H1 (cell line): ENCODE results near the gene GCK. TPM values are rescaled to one million over a fixed set of nuclear protein-coding genes. Genes with fewer than 3 reads are reported as not detected.
A peak's percentile ranks its signal among the peaks of the same experiment; 100 is the strongest.

Experiments
- CTCF ChIA-PET: fragments of 300-600 bp; sonication (Branson Sonifier 250); formaldehyde crosslinking; loops from one replicate; lab custom pipeline; 2021; ENCODE audit not compliant: partially characterized antibody; lab: Charles Lee
- POLR2A ChIA-PET: fragments of 300-600 bp; sonication (Branson Sonifier 250); formaldehyde crosslinking; loops from one replicate; lab custom pipeline; 2021; ENCODE audit warnings: inconsistent platforms; ENCODE audit not compliant: partially characterized antibody; lab: Charles Lee
- DNase-seq, 2 experiments: peaks; one replicate each; pipeline versions ENCODE4 v3.0.0 to v3.0.0-alpha.2; 2010 to 2022; ENCODE audit warnings: low spot score in 2 of 2, low read depth in 1 of 2, mixed read lengths in 1 of 2
- FAIRE-seq: peaks from 2 replicates; lab custom pipeline; 2011; peaks lifted over from hg19 to GRCh38; lab: Jason Lieb, UNC
- H2AFZ ChIP-seq: 2 replicates; pipeline ENCODE4 v1.8.1; 2012; ENCODE audit warnings: low read length, inconsistent platforms
- H2AK5ac ChIP-seq: 2 replicates; pipeline ENCODE4 v1.6.1; 2013; ENCODE audit warnings: low read depth, low read length
- H2BK120ac ChIP-seq: replicated peaks from 2 replicates; pipeline ENCODE3; 2013; ENCODE audit warnings: low read depth, low read length, inconsistent platforms
- H2BK12ac ChIP-seq: 2 replicates; pipeline ENCODE4 v1.6.1; 2013; ENCODE audit warnings: low read depth, low read length
- H2BK15ac ChIP-seq: 2 replicates; pipeline ENCODE4 v1.6.1; 2013; ENCODE audit warnings: low read length
- H2BK20ac ChIP-seq: 2 replicates; pipeline ENCODE4 v1.6.1; 2013; ENCODE audit warnings: low read length
- H2BK5ac ChIP-seq: 2 replicates; pipeline ENCODE4 v1.6.1; 2013; ENCODE audit warnings: low read depth, low read length
- H3K14ac ChIP-seq: 2 replicates; pipeline ENCODE4 v1.6.1; 2013; ENCODE audit warnings: inconsistent platforms; ENCODE audit not compliant: insufficient read length
- H3K18ac ChIP-seq: 2 replicates; pipeline ENCODE4 v1.6.1; 2013; ENCODE audit warnings: low read length; ENCODE audit errors: extremely low read depth
- H3K23ac ChIP-seq: 2 replicates; pipeline ENCODE4 v1.6.1; 2013; ENCODE audit warnings: inconsistent platforms; ENCODE audit not compliant: insufficient read length
- H3K23me2 ChIP-seq: 2 replicates; pipeline ENCODE4 v1.6.1; 2013; ENCODE audit warnings: low read depth, low read length
- H3K27ac ChIP-seq: 2 replicates; pipeline ENCODE4 v1.6.1; 2011; ENCODE audit warnings: low read depth, low read length, inconsistent platforms
- H3K27me3 ChIP-seq, 4 experiments: replicated peaks in 1 of 4; 1 replicate in 1 of 4; 2 replicates in 3 of 4; pipeline versions ENCODE4 v1.6.1 to v1.8.1; 2011 to 2013; ENCODE audit warnings: low read length in 3 of 4, mild to moderate bottlenecking in 3 of 4, inconsistent platforms in 2 of 4, mixed read lengths in 2 of 4, moderate library complexity in 1 of 4; ENCODE audit not compliant: control insufficient read depth in 3 of 4, insufficient read depth in 3 of 4; ENCODE audit errors: extremely low read depth in 1 of 4
- H3K36me3 ChIP-seq, 4 experiments: 2 replicates each; pipeline versions ENCODE4 v1.6.1 to v1.8.1; 2011 to 2013; ENCODE audit warnings: mild to moderate bottlenecking in 4 of 4, low read length in 3 of 4, moderate library complexity in 2 of 4, control low read depth in 1 of 4, inconsistent platforms in 1 of 4; ENCODE audit not compliant: insufficient read depth in 4 of 4, control insufficient read depth in 2 of 4
- H3K4ac ChIP-seq: replicated peaks from 2 replicates; pipeline ENCODE3; 2013; ENCODE audit warnings: low read length, low read depth, mixed read lengths, inconsistent platforms; ENCODE audit not compliant: insufficient read length
- H3K4me1 ChIP-seq, 4 experiments: replicated peaks in 1 of 4; 1 replicate in 1 of 4; 2 replicates in 3 of 4; pipeline versions ENCODE4 v1.6.1 to v1.8.1; 2011 to 2013; ENCODE audit warnings: low read length in 3 of 4, inconsistent platforms in 2 of 4, mixed read lengths in 1 of 4; ENCODE audit not compliant: insufficient read depth in 4 of 4, control insufficient read depth in 3 of 4
- H3K4me2 ChIP-seq, 2 experiments: 2 replicates each; pipeline versions ENCODE4 v1.6.1 to v1.8.1; 2011 to 2013; ENCODE audit warnings: low read depth in 2 of 2, low read length in 2 of 2, control low read depth in 1 of 2, inconsistent platforms in 1 of 2, mild to moderate bottlenecking in 1 of 2; ENCODE audit not compliant: insufficient read depth in 1 of 2
- H3K4me3 ChIP-seq, 4 experiments: fragments of 200-600, 300-600 bp in 1 of 4; sonication (generic), shearing (Covaris generic), sonication (Bioruptor Twin) in 1 of 4; 2 replicates each; pipeline versions ENCODE4 v1.5.1 to v1.8.1; 2011 to 2016; ENCODE audit warnings: low read length in 4 of 4, low read depth in 3 of 4, control low read depth in 2 of 4, inconsistent platforms in 2 of 4, mild to moderate bottlenecking in 2 of 4, mixed read lengths in 1 of 4, moderate library complexity in 1 of 4; ENCODE audit not compliant: insufficient read depth in 2 of 4; ENCODE audit errors: extremely low read depth in 1 of 4
- H3K56ac ChIP-seq: replicated peaks from 2 replicates; pipeline ENCODE3; 2013; ENCODE audit warnings: low read depth, mild to moderate bottlenecking, mixed read lengths, low read length, inconsistent platforms; ENCODE audit not compliant: insufficient read length
- H3K79me1 ChIP-seq: 2 replicates; pipeline ENCODE4 v1.6.1; 2013; ENCODE audit warnings: low read depth, low read length, control low read depth
- H3K79me2 ChIP-seq, 2 experiments: 2 replicates each; pipeline versions ENCODE4 v1.6.1 to v1.8.1; 2012 to 2013; ENCODE audit warnings: low read length in 2 of 2, mild to moderate bottlenecking in 2 of 2, inconsistent platforms in 1 of 2; ENCODE audit not compliant: insufficient read depth in 2 of 2, control insufficient read depth in 1 of 2
- H3K9ac ChIP-seq, 4 experiments: replicated peaks in 1 of 4; 1 replicate in 1 of 4; 2 replicates in 3 of 4; pipeline versions ENCODE4 v1.6.1 to v1.8.1; 2011 to 2013; ENCODE audit warnings: low read depth in 3 of 4, low read length in 3 of 4, control low read depth in 2 of 4, mild to moderate bottlenecking in 2 of 4, moderate library complexity in 2 of 4, inconsistent platforms in 1 of 4; ENCODE audit errors: extremely low read depth in 1 of 4
- H3K9me3 ChIP-seq, 2 experiments: 2 replicates each; pipeline versions ENCODE4 v1.6.1 to v1.8.1; 2012 to 2013; ENCODE audit warnings: mild to moderate bottlenecking in 2 of 2, moderate library complexity in 2 of 2, control low read depth in 1 of 2, inconsistent platforms in 1 of 2, low read depth in 1 of 2, low read length in 1 of 2, mixed read lengths in 1 of 2; ENCODE audit not compliant: insufficient read depth in 2 of 2
- H4K20me1 ChIP-seq, 2 experiments: replicated peaks in 1 of 2; 2 replicates each; pipeline versions ENCODE3 to v1.8.1; 2011 to 2013; ENCODE audit warnings: inconsistent platforms in 2 of 2, low read length in 2 of 2, mild to moderate bottlenecking in 1 of 2; ENCODE audit not compliant: insufficient read depth in 2 of 2, control insufficient read depth in 1 of 2
- H4K5ac ChIP-seq: 2 replicates; pipeline ENCODE4 v1.6.1; 2013; ENCODE audit warnings: low read length, low read depth, mixed read lengths, inconsistent platforms; ENCODE audit not compliant: insufficient read length
- H4K8ac ChIP-seq: 2 replicates; pipeline ENCODE4 v1.8.0; 2013; ENCODE audit warnings: mild to moderate bottlenecking, moderate library complexity, low read length, inconsistent platforms; ENCODE audit not compliant: insufficient read depth; ENCODE audit errors: extremely low read depth
- H4K91ac ChIP-seq: replicated peaks from 2 replicates; pipeline ENCODE3; 2013; ENCODE audit warnings: low read length, mixed read lengths, inconsistent platforms; ENCODE audit not compliant: insufficient read length
- ASH2L ChIP-seq: fragments of 200-600, 300-600 bp; sonication (generic); IDR thresholded peaks from one replicate; pipeline ENCODE4 v1.7.1; 2017; ENCODE audit warnings: low read length
- CBX5 ChIP-seq: fragments of 300-800, 300-1000 bp; sonication (generic); IDR thresholded peaks from 2 replicates; pipeline ENCODE4 v1.7.1; 2016; ENCODE audit warnings: antibody characterized with exemption, low read length, low read depth
- EP300 ChIP-seq, 2 experiments: IDR thresholded peaks; 1 replicate in 1 of 2; 2 replicates in 1 of 2; pipeline ENCODE4 v1.6.1; 2011 to 2012; ENCODE audit warnings: low read depth in 2 of 2, low read length in 2 of 2, mild to moderate bottlenecking in 2 of 2, borderline replicate concordance in 1 of 2, inconsistent platforms in 1 of 2, moderate library complexity in 1 of 2
- GABPA ChIP-seq: IDR thresholded peaks from 2 replicates; pipeline ENCODE4 v1.6.1; 2011; ENCODE audit warnings: mild to moderate bottlenecking, low read length, moderate library complexity, borderline replicate concordance; ENCODE audit not compliant: insufficient read depth
- RFX5 ChIP-seq: IDR thresholded peaks from 2 replicates; pipeline ENCODE4 v1.6.1; 2011; ENCODE audit warnings: low read depth, low read length, improper control_type of control experiment, borderline replicate concordance
- SAP30 ChIP-seq: fragments of 300-600 bp; sonication (generic); IDR thresholded peaks from 2 replicates; pipeline ENCODE4 v1.7.1; 2012; ENCODE audit warnings: low read length, moderate library complexity, mild to moderate bottlenecking, inconsistent platforms; ENCODE audit not compliant: insufficient read depth, insufficient replicate concordance
- SP4 ChIP-seq: IDR thresholded peaks from 2 replicates; pipeline ENCODE4 v1.6.1; 2012; ENCODE audit warnings: low read length, inconsistent platforms
- TCF12 ChIP-seq: IDR thresholded peaks from 2 replicates; pipeline ENCODE4 v1.6.1; 2011; ENCODE audit warnings: low read depth, mild to moderate bottlenecking, low read length
- TEAD4 ChIP-seq: IDR thresholded peaks from 2 replicates; pipeline ENCODE4 v1.6.1; 2012; ENCODE audit warnings: low read depth, low read length, inconsistent platforms, mixed read lengths
- WGBS, 2 experiments: shearing (Covaris generic) in 1 of 2; methylation state at CpG; one replicate each; pipeline versions ENCODE4 v1.1.6 to v1.1.7; 2013 to 2015; ENCODE audit warnings: low lambda C conversion rate in 2 of 2, mixed read lengths in 2 of 2, inconsistent platforms in 1 of 2, low coverage in 1 of 2, missing lambda C conversion rate in 1 of 2; ENCODE audit not compliant: insufficient replicate concordance in 2 of 2, insufficient coverage in 1 of 2, insufficient read length in 1 of 2; ENCODE audit errors: extremely low coverage in 1 of 2, missing lambda C conversion rate in 1 of 2; 5-methylcytosine and 5-hydroxymethylcytosine counted together
- polyA plus RNA-seq, 7 experiments: library from polyadenylated mRNA; depleted of rRNA in 3 of 7; stranded (reverse) in 5 of 7; unstranded in 2 of 7; fragments of >200 nt in 5 of 7; fragments of 200-250 nt in 2 of 7; gene quantifications; 1 replicate in 5 of 7; 2 replicates in 1 of 7; 4 replicates in 1 of 7; pipeline versions ENCODE4 v1.2.1 to v1.2.3, GENCODE V29; 2011 to 2013; ENCODE audit warnings: missing spikeins in 2 of 7, mixed read lengths in 2 of 7
- total RNA-seq: library from RNA; stranded (reverse); fragmentation: NEBNext Ultra II Directional; extraction: Animal tissue kit (Norgen Biotek cat#: 25700); gene quantifications from 2 replicates; pipeline ENCODE4 v1.2.1, GENCODE V29; 2021
- TF ChIP-seq, protein P1 (sequence below): IDR thresholded peaks from 2 replicates; pipeline ENCODE4 v1.6.1; 2011; ENCODE audit warnings: low read depth, mild to moderate bottlenecking, low read length; ENCODE audit not compliant: insufficient read depth

The GCK gene
- total and polyA plus RNA-seq, 2 of the 8 experiments (the other 6 are each of a cell fraction or from before 2014, with no cell fraction given) = 2.4 to 4.9 TPM

DNA sequence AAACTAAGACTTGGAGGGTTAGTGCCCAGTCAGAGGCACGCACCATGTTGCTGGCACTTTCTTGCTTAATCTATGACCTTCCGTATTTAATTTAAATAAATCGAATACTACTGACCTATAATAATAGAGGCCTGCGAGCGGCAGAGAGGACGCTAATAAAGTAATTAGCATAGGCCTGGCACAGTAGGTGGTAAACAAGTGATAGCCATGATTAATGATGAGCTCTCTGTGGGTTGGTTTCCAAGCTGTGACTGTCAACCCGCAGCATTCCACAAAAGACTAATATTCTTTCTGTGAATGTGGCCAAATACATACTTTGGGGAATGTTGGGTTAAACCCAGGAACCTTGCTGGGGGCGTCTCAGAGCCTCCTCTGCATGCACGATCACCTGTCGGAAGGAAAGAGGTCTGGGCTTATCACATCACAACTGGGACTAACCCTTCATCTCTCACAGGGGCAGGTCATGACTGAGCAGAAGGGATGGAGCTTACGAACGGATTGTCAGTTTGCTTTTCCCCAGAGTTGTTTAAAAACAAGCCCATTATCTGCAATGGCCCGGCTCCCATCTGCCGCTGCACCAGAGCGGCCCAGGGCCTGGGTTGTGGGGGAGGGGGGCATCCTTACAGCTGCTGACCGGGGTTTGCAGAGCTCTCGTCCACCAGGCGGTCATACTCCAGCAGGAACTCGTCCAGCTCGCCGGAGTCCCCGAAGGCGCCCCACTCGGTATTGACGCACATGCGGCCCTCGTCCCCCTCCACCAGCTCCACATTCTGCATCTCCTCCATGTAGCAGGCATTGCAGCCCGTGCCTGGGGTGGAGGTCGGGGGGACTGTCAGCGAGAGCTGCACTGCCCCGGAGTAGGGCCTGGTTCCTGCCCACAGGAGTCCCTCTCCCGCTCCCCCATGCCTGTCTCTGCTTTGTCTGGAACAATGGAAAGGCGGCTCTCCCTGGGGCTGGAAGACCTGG is 41.9 kb downstream of the GCK start:
- Histone ChIP-seq H3K9ac (no peak overlapping the region), H3K23ac (no peak overlapping the region), H2BK20ac (no peak overlapping the region), H2AFZ (no peak overlapping the region), H2AK5ac (no peak overlapping the region), H3K9me3 (no peaks in the 10 kb centered on the region), H2BK120ac (no peak overlapping the region), H3K23me2 (peaks cover 8% of the 10 kb centered on the region; the same call in 1 of the 2 replicates), H4K5ac (no peak overlapping the region), H4K91ac (peak overlapping the region; percentile 70), H2BK12ac (no peak overlapping the region; the same call in 1 of the 2 replicates), H3K27me3 (peaks cover 13 to 27% (median 22%) of the 10 kb centered on the region in 4 experiments), H3K36me3 (no peaks in the 10 kb centered on the region), H4K20me1 (no peaks in the 10 kb centered on the region), H3K79me1 (no peaks in the 10 kb centered on the region), H2BK15ac (no peak overlapping the region), H3K4me1 (peaks cover 0 to 20% (median 8%) of the 10 kb centered on the region in 4 experiments; a peak in 4 of 7 replicates), H2BK5ac (no peak overlapping the region), H3K4me3 (no peak overlapping the region), H3K14ac (no peak overlapping the region), H3K18ac (no peak overlapping the region), H3K27ac (no peak overlapping the region), H3K79me2 (no peaks in the 10 kb centered on the region), H3K4me2 (peak overlapping the region in 1 of 2 experiments; percentile 67; a peak in 2 of 4 replicates), H4K8ac (no peak overlapping the region), H3K56ac (no peak overlapping the region), H3K4ac (no peak overlapping the region)
- no peak for DNase-seq
- FAIRE-seq = no peak
- 87% methylated on average over 33 of the region's 33 CpGs; no CpG with 5 or more reads in 1 of the 2 experiments for WGBS, 2 experiments
- POLR2A ChIA-PET = interaction anchor here (0.5 to 1.8 kb wide), 10 partner anchors 9 to 781 kb away, joined by 3 to 10 read pairs (median 4); partner anchors contain the start of gene POLD2
- CTCF ChIA-PET = interaction anchor here (0.5 to 3.1 kb wide), 19 partner anchors 9 to 131 kb away, joined by 3 to 21 read pairs (median 4); no protein-coding TSS in a partner anchor
- no peak for TF ChIP-seq CBX5
- TF ChIP-seq ASH2L = no peak
- TF ChIP-seq, protein P1, sequence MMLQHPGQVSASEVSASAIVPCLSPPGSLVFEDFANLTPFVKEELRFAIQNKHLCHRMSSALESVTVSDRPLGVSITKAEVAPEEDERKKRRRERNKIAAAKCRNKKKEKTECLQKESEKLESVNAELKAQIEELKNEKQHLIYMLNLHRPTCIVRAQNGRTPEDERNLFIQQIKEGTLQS = no peak
- TF ChIP-seq GABPA = no peak
- TF ChIP-seq TEAD4 = no peak
- TF ChIP-seq TCF12 = no peak
- TF ChIP-seq SAP30 = no peak
- no peak for TF ChIP-seq RFX5
- TF ChIP-seq EP300 (IDR thresholded peaks at IDR 0.05; ENCODE audit: borderline replicate concordance in 1 of 2, low read depth in 2 of 2, low read length in 2 of 2) = no peak
- TF ChIP-seq SP4 = no peak
